ENCODE measurements around the gene GID8.

GRCh38 chr20:62956387-62957135 lies 18.6 kb downstream of the GID8 start:
- TF ChIP-seq MAX (IDR thresholded peaks at IDR 0.05; ENCODE audit: insufficient read depth, insufficient read length), result no peak
- no peak for TF ChIP-seq CTCF (IDR thresholded peaks at IDR 0.05; ENCODE audit: extremely low read depth in 1 of 2, insufficient read depth in 1 of 2, low read depth in 1 of 2, low read length in 2 of 2)
- no peak for TF ChIP-seq POLR2A (IDR thresholded peaks at IDR 0.05; ENCODE audit: low read depth, low read length)
- no peak for TF ChIP-seq EZH2 (IDR thresholded peaks at IDR 0.05; ENCODE audit: borderline replicate concordance, low read depth, low read length, severe bottlenecking)
- no peak for TF ChIP-seq GATA2 (IDR thresholded peaks at IDR 0.05; ENCODE audit: insufficient read depth, insufficient read length, low read depth, low read length)
